ENCODE measurements around the gene IL36A. TPM values are rescaled to one million over a fixed set of nuclear protein-coding genes. Genes with fewer than 3 reads are reported as not detected.

The IL36A gene
- total RNA-seq, 1 donor from 2014 or later: not detected

DNA sequence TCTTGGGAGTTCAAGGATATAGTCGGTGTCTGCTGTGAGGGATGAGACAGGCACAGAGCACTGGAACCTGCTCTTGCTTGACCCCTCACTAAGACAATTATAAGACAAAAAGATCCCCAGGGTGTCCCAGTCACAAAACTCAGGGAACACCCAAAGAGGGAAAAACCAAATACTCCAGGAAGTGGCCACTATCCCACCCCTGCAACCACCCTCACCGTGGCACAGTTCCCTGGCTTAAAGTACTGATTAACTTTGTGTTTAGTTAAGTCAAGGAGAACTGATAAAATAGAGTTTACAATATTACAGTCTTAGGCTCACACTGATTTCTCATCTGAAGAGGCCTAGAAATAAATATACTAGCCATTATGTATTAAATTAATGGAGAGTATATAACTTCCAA lies 33.9 kb downstream of the IL36A start:
- Histone ChIP-seq H3K4me3 (ENCODE audit: low read length in 3 of 3) (no peak overlapping the region), H3K4me1 (ENCODE audit: control insufficient read depth in 3 of 3, insufficient read depth in 3 of 3, low read length in 3 of 3) (no peaks in the 10 kb centered on the region), H3K9ac (ENCODE audit: low read depth in 1 of 3, low read length in 3 of 3) (no peak overlapping the region), H3K9me3 (ENCODE audit: control insufficient read depth in 3 of 3, low read length in 3 of 3) (no peaks in the 10 kb centered on the region), H3K36me3 (ENCODE audit: control insufficient read depth in 3 of 3, insufficient read depth in 3 of 3, low read length in 3 of 3) (no peaks in the 10 kb centered on the region), H3K27ac (ENCODE audit: low read depth, low read length) (no peak overlapping the region), H3K27me3 (ENCODE audit: control insufficient read depth in 3 of 3, insufficient read depth in 3 of 3, low read length in 3 of 3) (no peaks in the 10 kb centered on the region)

DNA sequence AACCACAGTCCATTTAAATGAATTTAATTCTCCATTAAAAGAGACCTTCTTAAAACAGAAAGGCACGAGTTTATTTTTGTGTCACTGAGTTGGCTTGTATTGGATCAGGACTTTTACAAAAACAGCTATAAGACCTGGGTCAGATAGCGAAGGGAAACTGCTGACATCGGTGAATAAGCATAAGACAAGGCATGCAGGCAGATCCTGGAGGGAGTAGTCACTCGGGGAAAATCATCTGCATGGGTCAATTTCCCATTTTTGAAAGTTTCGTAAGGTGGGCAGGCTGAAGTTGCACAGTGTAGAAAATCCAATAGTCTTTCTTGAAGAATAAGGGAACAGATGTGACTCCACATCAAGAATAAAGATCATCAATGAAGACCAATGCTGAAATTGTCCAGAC lies 34.5 kb downstream of the IL36A start:
- H3K9ac ChIP-seq (ENCODE audit: low read depth in 1 of 3, low read length in 3 of 3): no peak overlapping the region
- no peaks in the 10 kb centered on the region for H3K27me3 ChIP-seq (ENCODE audit: control insufficient read depth in 3 of 3, insufficient read depth in 3 of 3, low read length in 3 of 3)
- H3K9me3 ChIP-seq (ENCODE audit: control insufficient read depth in 3 of 3, low read length in 3 of 3): no peaks in the 10 kb centered on the region
- H3K4me1 ChIP-seq (ENCODE audit: control insufficient read depth in 3 of 3, insufficient read depth in 3 of 3, low read length in 3 of 3): no peaks in the 10 kb centered on the region
- H3K36me3 ChIP-seq (ENCODE audit: control insufficient read depth in 3 of 3, insufficient read depth in 3 of 3, low read length in 3 of 3): no peaks in the 10 kb centered on the region
- H3K27ac ChIP-seq (ENCODE audit: low read depth, low read length): no peak overlapping the region
- no peak overlapping the region for H3K4me3 ChIP-seq (ENCODE audit: low read length in 3 of 3)

DNA sequence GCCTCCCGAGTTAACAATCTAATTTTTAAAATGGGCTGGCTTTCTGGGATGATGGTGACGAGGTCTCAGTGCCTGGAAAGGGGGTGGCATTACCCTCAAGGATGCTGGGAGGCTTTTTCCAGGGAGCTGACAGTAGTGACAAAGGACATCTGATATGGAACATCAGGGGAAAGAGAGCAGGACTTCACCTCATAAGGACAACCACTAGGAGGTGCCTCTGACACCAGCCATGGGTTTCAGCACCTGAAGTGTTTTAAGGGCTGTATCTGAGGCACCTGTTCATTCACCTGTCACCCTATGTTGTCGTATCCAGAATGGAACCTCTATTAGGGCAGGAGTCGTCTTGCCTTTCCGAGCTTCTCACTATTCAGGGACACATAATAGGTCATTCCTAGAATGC lies 36.6 kb downstream of the IL36A start:
- Histone ChIP-seq H3K9me3 (ENCODE audit: control insufficient read depth in 3 of 3, low read length in 3 of 3) (no peaks in the 10 kb centered on the region), H3K27ac (ENCODE audit: low read depth, low read length) (no peak overlapping the region), H3K27me3 (ENCODE audit: control insufficient read depth in 3 of 3, insufficient read depth in 3 of 3, low read length in 3 of 3) (no peaks in the 10 kb centered on the region), H3K4me3 (ENCODE audit: low read length in 3 of 3) (no peak overlapping the region), H3K9ac (ENCODE audit: low read depth in 1 of 3, low read length in 3 of 3) (no peak overlapping the region), H3K4me1 (ENCODE audit: control insufficient read depth in 3 of 3, insufficient read depth in 3 of 3, low read length in 3 of 3) (no peaks in the 10 kb centered on the region), H3K36me3 (ENCODE audit: control insufficient read depth in 3 of 3, insufficient read depth in 3 of 3, low read length in 3 of 3) (no peaks in the 10 kb centered on the region)

DNA sequence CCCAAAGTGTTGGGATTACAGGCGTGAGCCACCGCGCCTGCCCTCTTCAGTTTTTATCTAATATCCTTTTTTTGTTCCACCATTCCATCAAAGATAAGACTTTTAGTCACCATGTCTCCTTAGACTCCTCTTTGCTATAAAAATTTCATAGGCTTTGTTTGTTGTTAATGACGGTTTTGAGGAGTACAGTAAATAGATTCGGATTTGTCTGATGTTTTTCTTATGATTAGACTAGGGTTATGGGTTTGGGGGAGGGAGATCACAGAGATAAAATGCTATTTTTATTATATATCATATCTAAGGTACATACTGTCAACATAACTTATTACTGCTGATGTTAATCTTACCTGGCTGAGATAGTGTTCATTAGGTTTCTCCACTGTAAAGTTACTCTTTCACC lies 41.2 kb downstream of the IL36A start:
- no peak overlapping the region for H3K4me3 ChIP-seq (ENCODE audit: low read length in 3 of 3)
- H3K36me3 ChIP-seq (ENCODE audit: control insufficient read depth in 3 of 3, insufficient read depth in 3 of 3, low read length in 3 of 3): no peaks in the 10 kb centered on the region
- H3K4me1 ChIP-seq (ENCODE audit: control insufficient read depth in 3 of 3, insufficient read depth in 3 of 3, low read length in 3 of 3): no peaks in the 10 kb centered on the region
- no peak overlapping the region for H3K27ac ChIP-seq (ENCODE audit: low read depth, low read length)
- no peaks in the 10 kb centered on the region for H3K27me3 ChIP-seq (ENCODE audit: control insufficient read depth in 3 of 3, insufficient read depth in 3 of 3, low read length in 3 of 3)
- H3K9me3 ChIP-seq (ENCODE audit: control insufficient read depth in 3 of 3, low read length in 3 of 3): no peaks in the 10 kb centered on the region
- no peak overlapping the region for H3K9ac ChIP-seq (ENCODE audit: low read depth in 1 of 3, low read length in 3 of 3)

DNA sequence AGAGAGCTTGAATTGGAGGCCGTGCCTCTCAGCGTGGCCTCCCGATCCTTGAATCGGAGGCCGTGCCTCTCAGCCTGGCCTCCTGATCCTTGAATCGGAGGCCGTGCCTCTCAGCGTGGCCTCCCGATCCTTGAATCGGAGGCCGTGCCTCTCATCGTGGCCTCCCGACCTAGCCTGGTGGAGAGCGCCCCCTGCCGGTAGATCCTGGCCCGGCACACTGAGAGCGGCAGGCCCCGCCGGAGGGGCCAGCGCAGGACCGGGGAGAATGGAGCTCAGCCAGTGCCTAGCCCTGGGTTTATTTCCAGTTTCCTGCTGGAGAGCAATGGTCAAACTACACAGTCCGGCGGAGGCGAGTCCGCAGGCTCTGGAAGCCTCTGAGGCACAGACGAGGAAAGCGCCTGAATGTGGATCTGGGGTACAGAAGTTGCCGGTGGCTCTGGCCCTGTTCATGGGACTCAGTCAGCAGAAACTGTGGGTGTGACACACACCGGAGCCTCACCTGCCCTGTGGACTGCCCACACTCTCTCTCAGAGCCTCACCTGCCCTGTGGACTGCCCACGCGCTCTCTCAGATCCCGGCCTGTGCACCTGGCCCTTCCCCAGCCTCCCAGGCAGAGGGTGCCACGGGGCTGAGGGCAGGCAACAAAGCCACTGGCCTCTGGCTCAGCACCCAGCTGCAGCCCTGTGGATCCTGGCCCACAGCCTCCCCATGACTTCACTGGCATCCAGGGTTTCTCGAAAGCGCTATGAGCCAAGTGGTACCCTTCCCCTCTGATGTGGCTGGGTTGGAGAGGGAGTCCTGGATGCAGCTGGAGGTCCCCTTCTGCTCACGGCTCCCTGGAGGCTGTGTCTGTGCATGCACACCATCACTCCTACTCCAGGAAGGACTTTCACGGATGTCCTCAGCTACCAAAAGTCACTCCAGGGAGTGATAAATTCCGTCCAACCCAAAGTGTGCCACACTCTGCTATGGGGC lies 45.9 kb downstream of the IL36A start:
- Histone ChIP-seq H3K27ac (ENCODE audit: low read depth, low read length) (no peak overlapping the region), H3K4me3 (ENCODE audit: low read length in 3 of 3) (no peak overlapping the region), H3K36me3 (ENCODE audit: control insufficient read depth in 3 of 3, insufficient read depth in 3 of 3, low read length in 3 of 3) (no peaks in the 10 kb centered on the region), H3K9ac (ENCODE audit: low read depth in 1 of 3, low read length in 3 of 3) (no peak overlapping the region), H3K27me3 (ENCODE audit: control insufficient read depth in 3 of 3, insufficient read depth in 3 of 3, low read length in 3 of 3) (no peaks in the 10 kb centered on the region), H3K9me3 (ENCODE audit: control insufficient read depth in 3 of 3, low read length in 3 of 3) (peaks cover 0 to 2% (median 0%) of the 10 kb centered on the region in 3 donors), H3K4me1 (ENCODE audit: control insufficient read depth in 3 of 3, insufficient read depth in 3 of 3, low read length in 3 of 3) (no peaks in the 10 kb centered on the region)

DNA sequence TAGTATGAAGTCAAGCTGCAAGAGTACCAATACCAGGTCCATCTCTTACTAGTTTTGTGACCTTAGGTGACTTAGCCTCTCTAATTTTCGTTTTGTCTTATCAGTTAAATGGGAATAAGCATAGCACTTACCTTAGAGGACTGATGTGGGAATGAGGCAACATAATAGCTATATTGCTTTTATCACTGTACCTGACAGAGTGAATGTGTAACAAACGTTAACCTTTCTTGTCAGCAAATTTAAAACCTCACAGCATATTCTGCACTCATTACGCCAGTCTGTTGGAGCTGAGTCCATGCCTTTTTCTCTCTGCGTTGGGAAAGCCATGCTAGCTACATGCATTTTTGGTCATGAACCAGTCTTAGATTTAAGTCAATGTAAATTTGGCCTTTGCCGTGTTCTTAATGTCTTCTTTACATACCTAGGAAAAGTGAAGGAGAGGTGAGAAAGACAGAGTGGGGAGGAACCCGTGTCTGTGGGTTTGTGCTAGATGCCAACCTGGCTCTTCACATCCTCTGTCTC lies 47.2 kb downstream of the IL36A start, which contains the start of gene IL36B:
IL36B (minus strand) TSS at position 472 of the 522 bp plus-strand sequence.
- Histone ChIP-seq H3K4me3 (ENCODE audit: low read length in 3 of 3) (no peak within 1 kb of the TSS), H3K4me1 (ENCODE audit: control insufficient read depth in 3 of 3, insufficient read depth in 3 of 3, low read length in 3 of 3) (no peaks in the 10 kb centered on the region), H3K9me3 (ENCODE audit: control insufficient read depth in 3 of 3, low read length in 3 of 3) (peaks cover 0 to 2% (median 0%) of the 10 kb centered on the region in 3 donors), H3K27ac (ENCODE audit: low read depth, low read length) (no peak within 1 kb of the TSS), H3K36me3 (ENCODE audit: control insufficient read depth in 3 of 3, insufficient read depth in 3 of 3, low read length in 3 of 3) (no peaks in the 10 kb centered on the region), H3K9ac (ENCODE audit: low read depth in 1 of 3, low read length in 3 of 3) (no peak within 1 kb of the TSS), H3K27me3 (ENCODE audit: control insufficient read depth in 3 of 3, insufficient read depth in 3 of 3, low read length in 3 of 3) (no peaks in the 10 kb centered on the region)

DNA sequence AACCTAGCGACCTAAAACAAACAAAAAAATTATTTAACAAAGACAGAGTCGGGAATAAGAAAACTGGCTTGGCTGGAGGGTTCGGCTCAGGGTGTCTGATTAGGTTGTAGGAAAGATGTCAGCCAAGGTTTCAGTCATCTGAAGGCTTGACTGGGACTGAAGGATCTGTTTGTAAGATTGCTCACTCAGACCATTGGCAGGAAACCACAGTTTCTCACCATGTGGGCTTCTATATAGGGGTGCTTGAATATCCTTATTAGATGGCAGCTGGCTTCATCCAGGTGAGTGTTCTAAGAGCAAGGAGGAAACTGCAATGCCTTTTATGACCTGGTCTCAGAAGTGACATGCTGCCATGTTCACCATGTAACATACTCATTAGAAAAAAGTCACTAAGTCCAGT lies 48.4 kb downstream of the IL36A start:
- Histone ChIP-seq H3K9ac (ENCODE audit: low read depth in 1 of 3, low read length in 3 of 3) (no peak overlapping the region), H3K4me1 (ENCODE audit: control insufficient read depth in 3 of 3, insufficient read depth in 3 of 3, low read length in 3 of 3) (no peaks in the 10 kb centered on the region), H3K9me3 (ENCODE audit: control insufficient read depth in 3 of 3, low read length in 3 of 3) (peaks cover 0 to 2% (median 0%) of the 10 kb centered on the region in 3 donors), H3K36me3 (ENCODE audit: control insufficient read depth in 3 of 3, insufficient read depth in 3 of 3, low read length in 3 of 3) (no peaks in the 10 kb centered on the region), H3K27me3 (ENCODE audit: control insufficient read depth in 3 of 3, insufficient read depth in 3 of 3, low read length in 3 of 3) (no peaks in the 10 kb centered on the region), H3K4me3 (ENCODE audit: low read length in 3 of 3) (no peak overlapping the region), H3K27ac (ENCODE audit: low read depth, low read length) (no peak overlapping the region)

DNA sequence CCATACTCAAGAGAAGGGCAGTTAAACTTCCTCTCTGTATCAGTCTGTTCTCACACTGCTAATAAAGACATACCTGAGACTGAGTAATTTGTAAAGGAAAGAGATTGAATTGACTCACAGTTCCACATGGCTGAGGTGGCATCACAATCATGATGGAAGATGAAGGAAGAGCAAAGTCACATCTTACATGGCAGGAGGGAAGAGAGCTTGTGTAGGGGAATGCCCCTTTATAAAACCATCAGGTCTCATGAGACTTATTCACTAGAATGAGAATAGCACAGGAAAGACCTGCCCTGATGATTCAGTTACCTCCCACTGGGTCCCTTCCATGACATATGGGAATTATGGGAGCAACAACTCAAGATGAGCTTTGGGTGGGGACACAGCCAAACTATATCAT lies 48.8 kb downstream of the IL36A start:
- no peaks in the 10 kb centered on the region for H3K27me3 ChIP-seq (ENCODE audit: control insufficient read depth in 3 of 3, insufficient read depth in 3 of 3, low read length in 3 of 3)

DNA sequence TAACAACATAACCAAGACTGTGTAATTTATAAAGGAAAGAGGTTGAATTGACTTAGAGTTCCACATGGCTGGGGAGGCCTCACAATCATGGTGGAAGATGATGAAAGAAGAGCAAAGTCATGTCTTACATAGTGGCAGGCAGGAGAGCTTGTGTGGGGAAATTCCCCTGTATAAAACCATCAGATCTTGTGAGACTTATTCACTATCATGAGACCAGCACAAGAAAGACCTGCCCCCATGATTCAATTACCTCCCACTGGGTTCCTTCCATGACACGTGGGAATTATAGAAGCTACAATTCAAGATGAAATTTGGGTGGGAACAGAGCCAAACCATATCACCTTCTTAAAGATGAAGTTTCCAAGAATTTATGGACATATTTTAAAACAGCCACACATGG lies 51.3 kb downstream of the IL36A start:
- no peaks in the 10 kb centered on the region for H3K4me1 ChIP-seq (ENCODE audit: control insufficient read depth in 3 of 3, insufficient read depth in 3 of 3, low read length in 3 of 3)
- H3K4me3 ChIP-seq (ENCODE audit: low read length in 3 of 3): no peak overlapping the region
- H3K27me3 ChIP-seq (ENCODE audit: control insufficient read depth in 3 of 3, insufficient read depth in 3 of 3, low read length in 3 of 3): peaks cover 0 to 3% (median 0%) of the 10 kb centered on the region in 3 donors
- peaks cover 0 to 2% (median 0%) of the 10 kb centered on the region in 3 donors for H3K9me3 ChIP-seq (ENCODE audit: control insufficient read depth in 3 of 3, low read length in 3 of 3)
- no peaks in the 10 kb centered on the region for H3K36me3 ChIP-seq (ENCODE audit: control insufficient read depth in 3 of 3, insufficient read depth in 3 of 3, low read length in 3 of 3)
- H3K27ac ChIP-seq (ENCODE audit: low read depth, low read length): no peak overlapping the region
- H3K9ac ChIP-seq (ENCODE audit: low read depth in 1 of 3, low read length in 3 of 3): no peak overlapping the region

More for the DNA sequence above, 48.8 kb downstream of the IL36A start:
- H3K9me3 ChIP-seq (ENCODE audit: control insufficient read depth in 3 of 3, low read length in 3 of 3): peaks cover 0 to 2% (median 0%) of the 10 kb centered on the region in 3 donors
- no peak overlapping the region for H3K9ac ChIP-seq (ENCODE audit: low read depth in 1 of 3, low read length in 3 of 3)
- H3K4me3 ChIP-seq (ENCODE audit: low read length in 3 of 3): no peak overlapping the region
- H3K4me1 ChIP-seq (ENCODE audit: control insufficient read depth in 3 of 3, insufficient read depth in 3 of 3, low read length in 3 of 3): no peaks in the 10 kb centered on the region
- H3K27ac ChIP-seq (ENCODE audit: low read depth, low read length): no peak overlapping the region
- H3K36me3 ChIP-seq (ENCODE audit: control insufficient read depth in 3 of 3, insufficient read depth in 3 of 3, low read length in 3 of 3): no peaks in the 10 kb centered on the region

DNA sequence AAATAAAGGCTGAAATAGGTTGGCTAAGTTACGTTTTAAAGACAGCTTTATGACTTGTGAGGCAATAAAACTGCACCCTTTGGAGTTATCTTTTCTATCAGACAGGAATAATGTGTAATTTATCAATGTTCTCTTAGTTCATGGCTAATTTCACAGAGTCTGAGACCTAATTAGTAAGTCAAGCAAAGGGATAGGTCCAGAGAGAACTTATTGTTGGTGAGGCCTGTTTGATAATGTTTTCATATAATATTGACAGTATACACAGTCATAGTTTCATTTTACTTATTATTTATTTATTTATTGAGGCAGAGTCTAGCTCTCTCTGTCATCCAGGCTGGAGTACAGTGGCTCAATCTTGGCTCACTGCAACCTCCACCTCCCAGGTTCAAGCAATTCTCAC lies 51.9 kb downstream of the IL36A start:
- Histone ChIP-seq H3K36me3 (ENCODE audit: control insufficient read depth in 3 of 3, insufficient read depth in 3 of 3, low read length in 3 of 3) (no peaks in the 10 kb centered on the region), H3K27ac (ENCODE audit: low read depth, low read length) (no peak overlapping the region), H3K27me3 (ENCODE audit: control insufficient read depth in 3 of 3, insufficient read depth in 3 of 3, low read length in 3 of 3) (peaks cover 0 to 3% (median 1%) of the 10 kb centered on the region in 3 donors), H3K9me3 (ENCODE audit: control insufficient read depth in 3 of 3, low read length in 3 of 3) (peaks cover 0 to 2% (median 0%) of the 10 kb centered on the region in 3 donors), H3K4me1 (ENCODE audit: control insufficient read depth in 3 of 3, insufficient read depth in 3 of 3, low read length in 3 of 3) (no peaks in the 10 kb centered on the region), H3K9ac (ENCODE audit: low read depth in 1 of 3, low read length in 3 of 3) (no peak overlapping the region), H3K4me3 (ENCODE audit: low read length in 3 of 3) (no peak overlapping the region)
